Measurements from ENCODE around the gene TTLL4. TPM values are rescaled to one million over a fixed set of nuclear protein-coding genes. Genes with fewer than 3 reads are reported as not detected.
"Not testable (repeated sequence)": the region's sequence is repeated elsewhere in the genome, so short reads cannot be mapped to it uniquely, and the experiment has no call there.

The TTLL4 gene
- total and polyA plus RNA-seq, 10 donors, result 6.2 to 40.5 (median 19.6) TPM

- intact Hi-C loops (cut with DNase I; ENCODE audit: low total_unique reads), result no loop called here
- TF ChIP-seq CTCF (IDR thresholded peaks at IDR 0.05 in 8 of 11, conservative IDR thresholded peaks at IDR 0.05 in 3 of 11) (no peak), POLR2A (IDR thresholded peaks at IDR 0.05) (no peak), POLR2AphosphoS5 (IDR thresholded peaks at IDR 0.05) (no peak)
Observed at GRCh38 chr2:218679119-218679518, 31.5 kb upstream of the TTLL4 start.

GRCh38 chr2:218680061-218680460, 30.6 kb upstream of the TTLL4 start:
- Histone ChIP-seq H3K27me3 (replicated peaks in 1 of 7) (no peaks in the 10 kb centered on the region), H3K4me3 (no peak overlapping the region), H3K9me3 (no peaks in the 10 kb centered on the region), H3K27ac (no peak overlapping the region), H3K36me3 (peaks cover 0 to 79% (median 10%) of the 10 kb centered on the region in 6 donors), H3K4me1 (no peaks in the 10 kb centered on the region)
- no peak for TF ChIP-seq POLR2AphosphoS5 (IDR thresholded peaks at IDR 0.05)
- no peak for TF ChIP-seq POLR2A (IDR thresholded peaks at IDR 0.05)
- TF ChIP-seq CTCF (IDR thresholded peaks at IDR 0.05 in 8 of 11, conservative IDR thresholded peaks at IDR 0.05 in 3 of 11), result no peak
- 78 to 91% (median 84%) methylated on average over 3 of the region's 3 CpGs for WGBS, 5 donors
- intact Hi-C loops (cut with DNase I; ENCODE audit: low total_unique reads), result no loop called here
- DNase-seq, result no peak

More at GRCh38 chr2:218679119-218679518, 31.5 kb upstream of the TTLL4 start:
- no peaks in the 10 kb centered on the region for H3K9me3 ChIP-seq
- H3K4me1 ChIP-seq, result no peaks in the 10 kb centered on the region
- DNase-seq, result no peak
- 41 to 62% (median 46%) methylated on average over 4 of the region's 4 CpGs for WGBS, 5 donors
- no peak overlapping the region for H3K27ac ChIP-seq
- no peak overlapping the region for H3K4me3 ChIP-seq
- no peaks in the 10 kb centered on the region for H3K27me3 ChIP-seq (replicated peaks in 1 of 7)
- H3K36me3 ChIP-seq, result peaks cover 0 to 76% (median 10%) of the 10 kb centered on the region in 6 donors

- H3K4me1 ChIP-seq; H3K27ac ChIP-seq; H3K9me3 ChIP-seq; intact Hi-C loops (cut with DNase I; ENCODE audit: low total_unique reads); DNase-seq; H3K4me3 ChIP-seq; H3K27me3 ChIP-seq (replicated peaks in 1 of 7): not testable (repeated sequence)
- TF ChIP-seq CTCF (IDR thresholded peaks at IDR 0.05 in 8 of 11, conservative IDR thresholded peaks at IDR 0.05 in 3 of 11), result peak; percentile 35 to 82 (median 61)
- peaks cover 0 to 57% (median 23%) of the 10 kb centered on the region in 6 donors for H3K36me3 ChIP-seq
- 30 to 36% (median 32%) methylated on average over 5 of the region's 5 CpGs for WGBS, 5 donors
Observed at GRCh38 chr2:218687400-218688060, 23.1 kb upstream of the TTLL4 start.

- Histone ChIP-seq H3K4me1 (peaks cover 0 to 5% (median 0%) of the 10 kb centered on the region in 6 donors), H3K36me3 (peaks cover 0 to 69% (median 36%) of the 10 kb centered on the region in 6 donors), H3K9me3 (no peaks in the 10 kb centered on the region), H3K27me3 (replicated peaks in 1 of 7) (no peaks in the 10 kb centered on the region), H3K27ac (no peak overlapping the region), H3K4me3 (no peak overlapping the region)
- TF ChIP-seq POLR2A (IDR thresholded peaks at IDR 0.05) (no peak), CTCF (IDR thresholded peaks at IDR 0.05 in 8 of 11, conservative IDR thresholded peaks at IDR 0.05 in 3 of 11) (no peak), POLR2AphosphoS5 (IDR thresholded peaks at IDR 0.05) (no peak)
- no peak for DNase-seq
- intact Hi-C loops (cut with DNase I; ENCODE audit: low total_unique reads), result no loop called here
Observed at GRCh38 chr2:218691234-218691633, 19.4 kb upstream of the TTLL4 start.
